Measurements from ENCODE around the gene CSTB. TPM values are rescaled to one million over a fixed set of nuclear protein-coding genes. Genes with fewer than 3 reads are reported as not detected.

The CSTB gene
- total RNA-seq, 1 experiment from 2014 or later, result 49.9 TPM

DNA sequence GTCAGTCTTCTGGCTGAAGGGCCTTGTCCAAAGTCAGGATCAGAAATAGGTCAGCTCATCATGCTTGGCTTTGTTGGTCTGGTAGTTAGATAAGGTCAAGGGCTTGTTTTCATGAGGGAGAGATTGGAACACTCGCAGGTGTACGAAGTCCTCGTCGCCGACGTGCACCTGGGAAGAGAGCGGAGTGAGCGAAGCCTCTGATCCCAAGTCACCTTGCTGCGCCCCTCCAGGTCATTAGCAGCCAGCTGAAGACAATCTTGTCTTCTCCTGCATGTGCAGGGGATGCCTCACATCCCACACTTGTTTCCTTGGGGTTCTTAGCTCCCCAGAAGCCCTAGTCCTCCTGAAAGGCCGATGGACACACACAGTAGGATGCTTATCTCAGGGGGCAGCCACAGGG, 1.9 kb downstream of the CSTB start:
- TF ChIP-seq, protein P1, sequence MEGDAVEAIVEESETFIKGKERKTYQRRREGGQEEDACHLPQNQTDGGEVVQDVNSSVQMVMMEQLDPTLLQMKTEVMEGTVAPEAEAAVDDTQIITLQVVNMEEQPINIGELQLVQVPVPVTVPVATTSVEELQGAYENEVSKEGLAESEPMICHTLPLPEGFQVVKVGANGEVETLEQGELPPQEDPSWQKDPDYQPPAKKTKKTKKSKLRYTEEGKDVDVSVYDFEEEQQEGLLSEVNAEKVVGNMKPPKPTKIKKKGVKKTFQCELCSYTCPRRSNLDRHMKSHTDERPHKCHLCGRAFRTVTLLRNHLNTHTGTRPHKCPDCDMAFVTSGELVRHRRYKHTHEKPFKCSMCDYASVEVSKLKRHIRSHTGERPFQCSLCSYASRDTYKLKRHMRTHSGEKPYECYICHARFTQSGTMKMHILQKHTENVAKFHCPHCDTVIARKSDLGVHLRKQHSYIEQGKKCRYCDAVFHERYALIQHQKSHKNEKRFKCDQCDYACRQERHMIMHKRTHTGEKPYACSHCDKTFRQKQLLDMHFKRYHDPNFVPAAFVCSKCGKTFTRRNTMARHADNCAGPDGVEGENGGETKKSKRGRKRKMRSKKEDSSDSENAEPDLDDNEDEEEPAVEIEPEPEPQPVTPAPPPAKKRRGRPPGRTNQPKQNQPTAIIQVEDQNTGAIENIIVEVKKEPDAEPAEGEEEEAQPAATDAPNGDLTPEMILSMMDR (IDR thresholded peaks at IDR 0.05; ENCODE audit: insufficient read depth in 1 of 2, low read depth in 1 of 2, low read length in 1 of 2, severe bottlenecking in 1 of 2, unreplicated experiment in 1 of 2), result no peak
- Mint-ChIP-seq H3K4me3 (ENCODE audit: unreplicated experiment) (peak overlapping the region; percentile 95), H3K36me3 (ENCODE audit: insufficient read depth, unreplicated experiment) (peaks cover 53% of the 10 kb centered on the region), H3K4me1 (ENCODE audit: low read depth, unreplicated experiment) (no peaks in the 10 kb centered on the region), H3K9me3 (ENCODE audit: unreplicated experiment) (no peaks in the 10 kb centered on the region), H3K27ac (ENCODE audit: unreplicated experiment) (no peak overlapping the region), H3K27me3 (ENCODE audit: insufficient read depth, unreplicated experiment) (no peaks in the 10 kb centered on the region)
- Histone ChIP-seq H3K9me3 (no peaks in the 10 kb centered on the region), H3K4me3 (ENCODE audit: low read depth, low read length) (no peak overlapping the region), H3K27me3 (replicated peaks; ENCODE audit: control insufficient read depth, insufficient read depth, low read length) (no peaks in the 10 kb centered on the region), H3K4me1 (no peaks in the 10 kb centered on the region), H3K36me3 (ENCODE audit: control insufficient read depth, insufficient read depth, low read length) (peaks cover 2% of the 10 kb centered on the region)
- ChIA-PET CTCF (no interaction called here), POLR2A (no interaction called here)
- intact Hi-C loops (cut with micrococcal nuclease; ENCODE audit: unreplicated experiment), result no loop called here
- BruUV-seq (replicated peaks), result no TSS peak
- DNase-seq, result no peak

DNA sequence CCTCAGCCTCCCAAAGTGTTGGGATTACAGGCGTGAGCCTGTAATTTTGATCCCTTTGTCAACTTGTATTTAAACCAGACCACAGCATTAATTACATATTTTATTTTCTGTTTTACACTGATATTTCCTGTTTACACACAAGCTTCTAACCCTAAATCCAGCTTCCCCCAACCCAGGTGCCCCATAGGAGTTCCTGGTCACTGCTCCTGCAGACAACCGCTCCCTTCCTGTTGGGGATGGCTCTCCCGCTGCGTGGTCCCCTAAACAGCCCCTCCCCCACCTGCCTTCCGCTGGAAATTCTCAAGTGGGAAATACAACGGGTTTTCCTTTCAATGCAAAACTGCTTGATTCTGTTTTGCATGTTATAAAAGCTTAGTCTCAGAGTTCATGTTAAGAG, 3.7 kb downstream of the CSTB start:
- Mint-ChIP-seq H3K27me3 (ENCODE audit: insufficient read depth, unreplicated experiment) (no peaks in the 10 kb centered on the region), H3K36me3 (ENCODE audit: insufficient read depth, unreplicated experiment) (peaks cover 70% of the 10 kb centered on the region), H3K4me1 (ENCODE audit: low read depth, unreplicated experiment) (peaks cover 17% of the 10 kb centered on the region), H3K4me3 (ENCODE audit: unreplicated experiment) (no peak overlapping the region), H3K27ac (ENCODE audit: unreplicated experiment) (no peak overlapping the region), H3K9me3 (ENCODE audit: unreplicated experiment) (no peaks in the 10 kb centered on the region)
- peaks cover 2% of the 10 kb centered on the region for H3K36me3 ChIP-seq (ENCODE audit: control insufficient read depth, insufficient read depth, low read length)
- no peak for DNase-seq
- H3K4me3 ChIP-seq (ENCODE audit: low read depth, low read length), result no peak overlapping the region
- CTCF ChIA-PET, result no interaction called here
- no peaks in the 10 kb centered on the region for H3K9me3 ChIP-seq
- peaks cover 15% of the 10 kb centered on the region for H3K4me1 ChIP-seq
- TF ChIP-seq, protein P1 (IDR thresholded peaks at IDR 0.05; ENCODE audit: insufficient read depth in 1 of 2, low read depth in 1 of 2, low read length in 1 of 2, severe bottlenecking in 1 of 2, unreplicated experiment in 1 of 2), result no peak
- BruUV-seq (replicated peaks), result no TSS peak
- POLR2A ChIA-PET, result no interaction called here
- intact Hi-C loops (cut with micrococcal nuclease; ENCODE audit: unreplicated experiment), result no loop called here
- H3K27me3 ChIP-seq (replicated peaks; ENCODE audit: control insufficient read depth, insufficient read depth, low read length), result no peaks in the 10 kb centered on the region

DNA sequence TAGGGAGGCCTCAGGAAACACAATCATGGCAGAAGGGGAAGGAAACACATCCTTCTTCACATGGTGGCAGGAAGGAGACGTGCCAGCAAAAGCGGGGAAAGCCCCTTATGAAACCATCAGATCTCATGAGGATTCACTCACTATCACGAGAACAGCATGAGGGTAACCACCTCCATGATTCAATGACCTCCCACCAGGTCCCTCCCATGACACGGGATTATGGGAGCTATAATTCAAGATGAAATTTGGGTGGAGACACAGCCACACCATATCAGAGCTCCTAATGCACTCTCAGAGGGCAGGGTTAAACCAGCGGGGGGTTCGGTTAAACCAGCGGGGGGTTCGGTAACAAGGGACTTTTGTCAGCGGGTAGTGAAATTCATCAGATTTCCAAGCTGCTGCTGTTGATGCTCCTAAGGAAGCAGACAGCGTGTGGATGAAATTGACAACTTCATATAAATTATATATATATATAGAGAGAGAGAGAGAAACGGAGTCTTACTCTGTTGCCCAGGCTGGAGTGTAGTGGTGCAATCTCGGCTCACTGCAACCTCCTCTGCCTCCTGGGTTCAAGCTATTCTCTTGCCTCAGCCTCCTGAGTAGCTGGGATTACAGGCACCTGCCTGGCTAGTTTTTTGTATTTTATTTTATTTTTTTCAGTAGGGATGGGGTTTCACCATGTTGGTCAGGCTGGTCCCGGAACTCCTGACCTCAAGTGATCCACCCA, 4.2 kb downstream of the CSTB start:
- peaks cover 20% of the 10 kb centered on the region for H3K4me1 Mint-ChIP-seq (ENCODE audit: low read depth, unreplicated experiment)
- peak overlapping the region; percentile 11 for H3K27ac Mint-ChIP-seq (ENCODE audit: unreplicated experiment)
- H3K4me3 ChIP-seq (ENCODE audit: low read depth, low read length), result no peak overlapping the region
- no peaks in the 10 kb centered on the region for H3K9me3 ChIP-seq
- H3K27me3 Mint-ChIP-seq (ENCODE audit: insufficient read depth, unreplicated experiment), result no peaks in the 10 kb centered on the region
- ChIA-PET CTCF (no interaction called here), POLR2A (no interaction called here)
- peaks cover 2% of the 10 kb centered on the region for H3K36me3 ChIP-seq (ENCODE audit: control insufficient read depth, insufficient read depth, low read length)
- H3K4me3 Mint-ChIP-seq (ENCODE audit: unreplicated experiment), result no peak overlapping the region
- intact Hi-C loops (cut with micrococcal nuclease; ENCODE audit: unreplicated experiment), result no loop called here
- peaks cover 76% of the 10 kb centered on the region for H3K36me3 Mint-ChIP-seq (ENCODE audit: insufficient read depth, unreplicated experiment)
- H3K4me1 ChIP-seq, result peaks cover 20% of the 10 kb centered on the region
- TF ChIP-seq, protein P1 (IDR thresholded peaks at IDR 0.05; ENCODE audit: insufficient read depth in 1 of 2, low read depth in 1 of 2, low read length in 1 of 2, severe bottlenecking in 1 of 2, unreplicated experiment in 1 of 2), result no peak
- no TSS peak for BruUV-seq (replicated peaks)
- no peak for DNase-seq
- no peaks in the 10 kb centered on the region for H3K27me3 ChIP-seq (replicated peaks; ENCODE audit: control insufficient read depth, insufficient read depth, low read length)
- no peaks in the 10 kb centered on the region for H3K9me3 Mint-ChIP-seq (ENCODE audit: unreplicated experiment)
